Measurements from ENCODE around the gene CCDC149.

The CCDC149 gene

DNA sequence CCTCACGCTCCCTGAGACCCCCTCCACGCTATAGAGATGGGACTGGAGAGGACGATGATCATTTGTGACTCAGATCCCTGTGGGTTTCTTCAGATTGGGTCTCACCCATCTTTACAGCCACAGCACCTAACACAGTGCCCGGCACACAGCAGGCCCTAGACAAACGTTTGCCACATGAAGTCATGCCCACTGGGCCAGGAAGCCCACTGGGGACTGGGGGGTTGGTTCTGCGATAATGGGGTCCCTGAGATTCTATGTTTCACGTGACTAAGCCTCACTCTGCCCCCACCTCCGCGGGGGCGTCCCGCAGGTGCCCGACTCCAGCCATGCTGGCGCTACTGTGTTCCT lies 113.7 kb downstream of the CCDC149 start:
- no peak for DNase-seq

DNA sequence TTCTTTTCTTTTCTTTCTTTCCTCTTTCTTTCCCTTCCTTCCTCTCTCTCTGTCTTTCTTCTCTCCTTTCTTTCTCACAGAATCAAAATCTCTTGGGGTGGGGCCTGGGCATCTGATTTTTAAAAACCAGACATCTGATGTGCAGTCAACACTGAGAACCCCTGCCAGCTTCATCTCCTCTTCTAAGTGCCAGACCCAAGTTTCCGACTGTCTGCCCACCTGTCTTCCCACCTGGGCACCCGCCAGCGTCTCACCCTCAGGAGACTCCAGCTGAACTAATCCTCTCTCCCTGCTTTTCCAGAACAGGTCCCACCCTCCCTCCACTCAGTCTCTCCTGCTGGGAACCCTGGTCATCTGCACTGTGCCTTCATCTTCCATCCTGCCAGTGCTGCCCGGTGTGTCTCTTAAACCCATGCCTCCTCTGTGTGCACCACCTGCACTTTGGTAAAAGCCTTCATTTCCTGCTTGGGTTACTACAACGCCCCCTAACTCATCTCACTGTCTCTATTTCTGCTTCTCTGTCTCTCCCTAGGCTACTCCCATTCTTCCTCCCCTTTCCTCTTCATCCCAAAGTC lies 114.7 kb downstream of the CCDC149 start:
- no peak for DNase-seq

DNA sequence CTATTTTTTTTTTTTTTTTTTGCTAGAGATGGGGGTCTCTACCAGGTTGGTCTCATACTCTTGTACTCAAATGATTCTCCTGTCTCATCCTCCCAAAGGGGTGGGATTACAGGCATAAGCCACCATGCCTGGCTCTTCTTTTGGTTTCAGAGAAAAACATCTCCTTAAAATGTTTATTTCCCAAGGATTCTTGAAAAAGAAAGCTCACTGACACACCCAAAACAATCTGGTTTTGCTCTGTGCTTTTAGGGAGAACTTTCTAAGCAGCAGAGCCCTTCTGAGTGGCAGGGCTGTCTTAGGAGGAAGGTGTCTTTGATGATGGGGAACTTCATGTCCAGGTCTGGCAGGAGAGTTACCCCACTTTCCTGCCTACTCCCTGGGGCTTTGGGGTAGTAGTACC lies 116.2 kb downstream of the CCDC149 start:
- no peak for DNase-seq

DNA sequence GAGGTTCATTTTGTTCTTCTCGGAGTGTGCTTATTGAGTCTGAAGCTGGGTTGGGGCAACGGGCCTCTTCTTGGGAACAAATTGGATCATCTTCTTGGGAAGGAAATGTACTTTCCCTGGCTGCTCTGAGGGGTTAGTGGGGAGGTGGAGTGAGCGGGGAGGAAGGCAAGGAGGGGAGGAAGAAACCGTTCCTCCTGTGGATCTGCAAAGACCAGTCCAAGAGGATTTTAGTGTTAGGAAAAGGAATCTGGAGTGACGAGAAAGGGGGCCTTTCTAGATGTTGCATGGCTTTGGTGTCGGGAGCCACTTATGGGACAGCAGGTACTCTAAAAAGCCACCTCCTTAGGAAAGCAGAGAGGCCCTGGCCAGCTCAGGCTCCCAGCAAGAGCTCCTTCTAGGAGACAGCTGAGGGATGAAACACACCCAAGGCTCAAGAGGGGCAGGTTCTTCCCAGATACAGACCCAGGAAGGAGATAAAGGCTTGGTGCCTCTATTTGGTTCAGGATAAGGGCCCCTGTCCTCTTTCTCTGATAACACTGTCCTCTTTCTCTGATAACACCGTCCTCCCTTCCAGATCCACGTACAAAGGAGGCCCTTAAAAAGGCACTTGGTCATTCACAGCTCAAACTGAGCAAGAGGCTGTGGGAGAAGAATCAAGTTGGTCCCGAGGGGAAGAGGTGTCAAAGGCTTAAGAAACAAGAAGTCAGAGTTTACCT lies 117.0 kb downstream of the CCDC149 start:
- no peak for DNase-seq

DNA sequence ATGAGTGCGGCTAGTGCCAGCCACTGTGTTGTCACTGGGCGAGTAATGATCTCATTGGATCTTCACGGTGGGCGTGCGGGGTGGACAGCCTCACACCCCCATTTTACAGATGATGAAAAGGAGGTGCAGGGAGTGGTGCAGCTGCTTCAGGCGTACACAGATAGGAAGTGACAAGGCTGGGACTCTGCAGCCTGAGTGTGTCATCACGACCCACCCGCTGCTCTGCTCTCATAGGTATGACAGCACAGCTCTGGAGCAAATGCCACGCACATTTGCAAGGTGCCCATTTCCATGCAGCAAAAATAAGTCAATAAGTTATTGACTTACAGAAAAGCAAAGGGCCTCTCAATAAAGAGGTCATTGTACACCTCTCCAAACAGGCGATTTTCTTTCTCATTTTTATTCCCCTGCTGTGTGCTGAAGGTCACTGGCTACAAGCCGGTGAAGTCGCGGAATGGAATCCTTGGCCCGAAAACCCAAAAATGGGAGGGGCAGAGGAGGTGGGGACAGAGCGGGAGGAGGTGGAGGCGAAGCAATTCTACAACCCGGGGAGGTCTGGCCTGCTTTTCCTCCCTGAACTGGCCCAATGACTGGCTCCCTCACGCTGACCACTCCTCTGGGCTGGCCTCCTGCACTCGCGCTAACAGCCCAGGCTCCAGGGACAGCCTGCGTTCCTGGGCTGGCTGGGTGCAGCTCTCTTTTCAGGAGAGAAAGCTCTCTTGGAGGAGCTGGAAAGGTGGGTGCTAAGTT lies 117.8 kb downstream of the CCDC149 start, which contains the start of gene SOD3:
Gene SOD3, plus strand, starts transcription at position 658 of the 750 bp plus-strand sequence. CDS start 3,949 bp downstream, outside the sequence.
- DNase-seq, result no peak

DNA sequence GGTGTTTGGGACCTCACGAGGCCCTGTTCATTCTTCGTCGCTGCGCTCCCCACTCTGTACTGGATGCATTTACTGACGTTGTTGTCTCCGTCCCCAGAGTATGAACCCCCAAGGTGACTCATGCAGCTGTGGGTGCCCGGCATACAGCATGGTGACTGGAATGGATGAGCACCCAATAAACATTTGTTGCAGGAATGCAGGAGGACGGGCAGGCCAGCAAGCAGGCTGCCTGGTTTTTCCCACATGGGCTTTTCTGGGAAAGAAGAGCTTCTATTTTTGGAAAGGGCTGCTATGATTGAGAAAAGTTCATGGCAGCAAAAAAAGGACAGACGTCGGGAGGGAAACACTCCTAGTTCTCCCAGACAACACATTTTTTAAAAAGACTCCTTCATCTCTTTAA lies 118.4 kb downstream of the CCDC149 start:
- no peak for DNase-seq

DNA sequence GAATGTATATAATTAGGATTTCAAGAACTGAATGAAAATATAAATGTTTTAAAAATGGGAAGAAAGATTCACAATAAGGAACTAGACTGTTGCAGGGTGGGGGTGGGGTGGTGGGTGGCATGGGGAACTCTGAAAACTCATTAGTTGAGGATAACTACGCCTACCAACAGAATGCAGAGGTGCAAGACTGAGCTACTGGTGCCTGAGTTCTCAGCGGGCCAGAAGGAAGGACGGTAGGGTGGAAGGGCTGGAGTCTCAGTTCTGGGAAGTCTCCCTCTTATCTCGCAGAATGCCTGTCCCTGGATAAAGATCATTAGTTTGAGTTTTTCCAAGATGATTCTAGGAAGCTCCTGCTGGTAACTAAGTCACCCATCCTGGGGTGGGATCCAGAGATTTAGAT lies 118.8 kb downstream of the CCDC149 start:
- no peak for DNase-seq

DNA sequence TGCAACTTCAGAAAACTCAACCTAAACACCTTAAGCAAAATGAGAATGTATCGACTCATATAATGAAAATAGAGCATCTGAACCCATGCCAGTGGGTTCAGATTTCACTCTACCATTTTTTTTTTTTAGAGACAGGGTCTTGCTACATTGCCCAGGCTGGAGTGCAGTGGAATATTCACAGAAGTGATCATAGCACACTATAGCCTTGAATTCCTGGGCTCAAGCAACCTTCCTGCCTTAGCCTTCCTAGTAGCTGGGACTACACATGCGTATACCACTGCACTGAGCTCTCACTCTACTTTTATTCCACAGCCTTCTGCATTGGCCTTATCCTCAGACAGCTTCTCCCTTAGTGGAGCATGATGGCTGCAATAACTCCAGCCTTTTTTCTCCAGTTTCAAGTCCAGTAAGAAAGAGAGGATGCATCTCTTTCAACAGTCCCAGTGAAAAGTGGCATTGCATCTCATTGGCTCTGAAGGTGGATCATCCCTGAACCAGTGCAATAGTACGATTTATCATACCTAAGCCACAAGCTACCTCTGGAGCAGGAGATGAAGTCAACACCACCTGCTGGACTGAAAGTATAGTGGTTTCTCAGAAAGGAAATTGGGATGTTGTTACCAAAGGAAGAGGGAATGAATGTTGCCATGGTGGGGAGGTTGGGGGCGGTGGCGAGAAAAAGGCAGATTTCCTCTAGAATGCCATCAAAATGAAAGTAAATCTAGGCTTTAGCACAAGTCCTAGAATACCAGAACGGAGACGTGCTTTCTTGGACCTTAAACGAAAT lies 119.4 kb downstream of the CCDC149 start:
- DNase-seq, result no peak

DNA sequence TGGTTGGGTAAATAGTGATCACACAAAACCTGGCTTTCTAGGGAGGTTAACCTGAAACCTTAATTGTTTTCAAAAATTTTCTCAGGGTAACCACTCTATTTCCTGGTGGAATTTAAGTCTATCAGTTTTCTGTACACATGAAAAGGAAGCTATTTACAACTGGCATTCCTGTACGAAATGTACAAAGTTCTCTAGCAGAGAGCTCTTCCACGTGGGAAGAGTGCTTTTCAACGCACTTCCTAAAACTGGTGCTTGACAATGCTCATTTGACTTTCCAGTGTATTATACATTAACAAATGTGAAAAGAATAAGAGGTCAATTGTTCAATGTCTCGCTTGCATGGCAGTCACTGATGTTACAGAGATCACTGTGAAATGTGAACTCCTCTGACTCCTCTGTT lies 120.3 kb downstream of the CCDC149 start:
- DNase-seq, result no peak

DNA sequence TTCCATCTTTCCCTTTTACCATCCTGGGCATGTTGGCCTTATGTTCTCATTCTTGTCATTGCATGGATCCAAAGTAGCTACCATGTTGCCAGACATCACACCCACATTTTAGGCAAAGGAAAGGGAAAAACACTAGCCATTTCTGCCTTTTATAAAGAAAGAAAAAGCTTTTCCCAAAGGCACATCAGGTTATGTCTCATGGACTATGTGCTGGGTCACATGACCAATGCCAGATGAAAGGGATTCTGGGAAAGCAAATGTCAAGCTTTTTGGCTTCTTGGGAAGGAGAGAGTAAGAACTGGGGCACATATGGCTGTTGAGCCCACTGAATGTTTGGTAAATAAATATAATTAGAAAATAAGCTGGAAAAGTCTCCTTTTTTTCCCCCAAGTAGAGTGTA lies 121.8 kb downstream of the CCDC149 start:
- DNase-seq, result no peak

DNA sequence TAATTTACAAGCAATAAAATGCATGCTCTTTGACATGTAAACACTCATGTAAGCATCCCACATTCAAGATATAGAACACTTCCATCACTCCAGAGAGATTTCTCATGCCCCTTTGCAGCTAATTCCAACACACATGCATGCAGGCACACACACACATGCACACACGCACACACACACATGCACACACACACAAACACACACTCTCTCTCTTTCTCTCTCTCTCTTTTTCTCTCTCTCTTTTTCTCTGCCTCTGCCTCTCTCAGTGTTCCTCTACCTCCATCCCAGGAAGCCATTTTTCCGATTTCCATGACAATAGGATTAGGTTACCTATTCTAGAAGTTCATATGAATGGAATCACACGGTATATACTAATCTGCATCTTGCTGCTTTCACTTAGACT lies 129.3 kb downstream of the CCDC149 start:
- DNase-seq, result no peak

DNA sequence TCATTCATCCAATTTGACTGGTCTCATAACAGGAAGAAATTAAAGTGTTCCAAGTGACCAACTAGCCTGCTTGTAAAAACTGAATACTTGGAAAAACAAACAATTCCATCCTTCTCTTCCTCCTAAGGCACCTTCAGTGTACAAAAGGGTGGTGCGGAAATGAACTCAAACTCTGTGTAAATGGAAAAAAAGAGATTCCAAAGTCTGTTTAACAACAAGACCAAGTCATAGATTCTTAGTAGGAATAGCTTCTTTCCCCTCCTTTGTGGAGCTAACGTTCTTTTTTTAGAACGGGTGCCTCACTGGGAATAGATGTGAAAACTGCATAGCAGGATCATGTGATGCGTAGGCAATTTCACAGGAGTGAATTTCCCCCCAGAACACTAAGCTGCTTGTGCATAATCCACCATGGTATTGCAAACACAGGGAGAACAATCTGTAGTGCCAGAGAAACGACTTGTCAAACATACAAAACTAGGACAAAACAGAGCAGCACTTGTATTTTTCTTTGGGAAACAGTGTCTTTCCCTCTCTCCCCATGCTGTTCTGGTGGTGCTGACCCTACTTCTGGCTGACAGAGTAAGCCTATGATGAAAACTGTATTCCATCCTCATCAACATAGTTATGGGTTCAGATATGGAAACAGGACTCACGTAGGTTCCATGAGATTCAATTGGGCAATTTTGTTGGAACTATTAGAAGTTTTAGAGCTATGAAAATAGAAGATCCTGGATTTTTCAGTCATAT lies 130.7 kb downstream of the CCDC149 start:
- no peak for DNase-seq

DNA sequence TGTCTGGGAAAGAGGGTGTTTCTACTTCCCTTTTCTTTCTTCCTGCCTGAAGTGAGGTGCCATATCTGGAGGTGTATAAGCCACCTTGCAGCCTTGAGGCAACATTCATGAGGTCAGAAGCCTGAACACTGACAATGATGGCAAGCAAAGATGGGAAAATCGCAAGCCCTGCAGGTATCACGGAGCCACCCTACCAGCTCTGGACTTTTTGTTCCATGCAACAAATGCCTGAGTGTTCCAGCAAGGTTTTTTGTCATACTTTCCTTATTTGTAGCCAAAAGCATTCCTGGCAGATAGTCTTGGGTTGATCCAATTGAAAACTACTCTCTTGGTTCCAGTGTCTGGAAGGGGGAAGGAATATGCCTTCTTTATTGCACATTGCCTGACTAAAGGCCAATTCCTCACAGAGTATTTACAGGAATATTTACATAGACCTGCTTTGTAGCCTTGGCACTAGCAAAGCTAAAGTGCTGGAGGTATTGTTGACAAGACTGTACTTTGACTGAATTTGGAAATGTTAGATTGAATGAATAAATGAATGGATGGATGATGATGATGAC lies 131.8 kb downstream of the CCDC149 start:
- DNase-seq, result no peak

DNA sequence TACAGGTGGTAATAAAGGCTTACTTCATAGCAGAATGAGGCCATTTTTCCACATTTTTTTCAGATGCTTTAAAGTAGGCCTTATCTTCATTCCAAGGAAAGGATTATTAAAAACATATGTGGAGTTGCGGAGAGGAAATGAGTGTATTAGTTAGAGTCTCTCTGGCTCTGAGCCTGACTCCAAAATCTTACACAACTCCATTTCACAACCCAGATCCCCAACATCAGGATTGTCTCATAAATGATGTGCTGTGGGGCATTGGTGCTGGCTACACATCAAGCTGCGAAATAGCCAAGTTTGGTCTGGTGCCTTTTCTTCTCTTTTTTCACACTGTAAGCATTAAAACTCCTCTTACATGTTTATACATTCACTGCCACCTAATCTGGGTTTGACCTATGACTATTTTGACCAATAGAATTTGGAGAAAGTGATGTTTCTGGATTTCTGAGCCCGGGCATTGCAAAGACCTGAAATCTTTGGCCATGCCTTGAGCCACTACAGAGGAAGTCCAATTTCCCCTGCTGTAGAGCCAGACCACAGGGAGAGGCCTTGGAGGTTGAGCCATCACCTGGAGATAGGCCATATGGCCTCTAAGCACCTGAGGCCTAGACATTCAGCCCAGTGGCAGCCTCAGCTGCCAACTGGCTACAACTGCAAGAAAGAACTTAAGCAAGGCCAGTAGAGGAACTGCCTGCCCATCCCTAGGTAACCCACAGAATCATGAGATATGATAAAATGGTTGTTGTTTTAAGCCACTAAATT lies 134.2 kb downstream of the CCDC149 start:
- no peak for DNase-seq

DNA sequence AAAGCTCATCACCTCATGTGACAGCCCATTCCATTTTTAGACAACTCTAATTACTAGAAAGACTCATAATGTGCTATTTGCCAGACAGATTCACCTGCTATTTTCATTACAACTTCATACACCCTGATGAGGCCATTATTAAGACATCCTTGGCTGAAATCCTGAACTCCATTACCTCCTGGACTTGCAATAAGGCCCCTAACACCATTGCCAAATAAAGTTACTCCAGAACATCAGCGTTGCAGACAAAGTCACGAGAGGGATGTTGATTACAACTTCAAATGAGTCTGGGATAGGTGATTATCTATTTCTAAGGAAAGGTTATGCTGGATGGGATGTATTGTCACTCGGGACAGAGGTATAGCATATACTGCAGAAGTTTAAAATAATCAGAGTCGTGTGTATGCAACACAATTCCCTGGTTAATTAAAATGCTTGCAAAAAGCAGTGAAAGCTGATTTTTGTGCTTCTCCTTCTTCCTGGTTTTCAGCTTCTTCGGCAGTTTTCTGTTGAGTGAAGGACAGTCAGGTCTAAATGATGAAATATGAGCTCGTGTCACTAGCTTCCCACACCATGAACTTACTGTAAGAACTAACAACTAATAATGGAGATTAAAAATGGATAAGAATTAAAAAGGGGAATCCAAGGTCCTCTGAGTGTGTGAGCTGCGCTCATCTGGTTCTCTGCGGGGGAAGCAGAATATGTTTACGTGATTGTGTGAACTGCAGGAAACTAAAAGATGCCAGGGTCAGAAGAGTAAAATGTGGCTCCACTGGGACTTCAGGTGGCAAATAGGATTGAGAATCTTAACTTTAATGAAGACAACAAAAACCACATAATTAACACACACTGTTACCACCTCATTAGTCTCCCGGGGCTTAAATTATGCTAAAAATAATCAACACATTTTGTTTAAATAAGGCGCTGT lies 135.0 kb downstream of the CCDC149 start:
- DNase-seq, result no peak

DNA sequence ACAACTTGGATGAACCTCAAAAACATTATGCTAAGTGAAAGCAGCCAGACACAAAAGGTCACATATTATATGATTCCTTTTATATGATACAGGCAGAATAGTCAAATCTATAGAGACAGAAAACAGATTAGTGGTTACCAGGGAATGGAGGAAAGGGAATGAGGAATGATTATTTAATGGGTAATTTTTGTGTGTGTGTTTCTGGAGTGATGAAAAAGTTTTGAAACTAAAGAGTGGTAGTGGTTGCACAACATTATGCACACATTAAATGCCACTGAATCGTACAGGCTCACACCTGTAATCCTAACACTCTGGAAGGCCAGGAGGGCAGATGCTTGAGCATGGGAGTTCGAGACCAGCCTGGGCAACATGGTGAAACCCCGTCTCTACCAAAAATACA lies 137.1 kb downstream of the CCDC149 start:
- DNase-seq, result no peak

DNA sequence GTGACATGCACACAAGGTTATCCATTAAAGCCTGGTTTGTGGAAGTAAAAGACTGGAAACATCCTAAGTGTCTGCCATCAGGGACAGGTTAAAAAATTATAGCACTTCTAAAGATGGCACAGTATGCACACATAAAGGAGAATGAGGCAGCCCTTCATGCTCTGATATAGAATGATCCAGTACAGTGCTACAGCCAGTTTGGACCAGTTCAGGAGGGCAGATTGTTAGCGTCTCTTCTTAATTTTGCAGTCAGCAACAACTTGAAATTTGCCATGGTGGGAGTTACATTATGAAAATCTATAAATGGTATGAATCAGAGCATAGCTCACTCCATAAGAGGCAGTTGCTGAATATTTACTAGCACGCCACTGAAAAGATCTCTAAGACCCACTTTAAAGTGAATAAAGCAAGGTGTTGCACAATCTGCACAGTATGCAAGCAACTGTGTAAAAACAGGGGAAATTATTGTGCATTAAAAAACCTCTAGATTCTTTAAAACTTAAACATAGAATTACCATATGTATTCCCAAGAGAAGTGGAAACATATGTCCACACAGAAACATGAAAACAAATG lies 137.7 kb downstream of the CCDC149 start:
- DNase-seq, result no peak

DNA sequence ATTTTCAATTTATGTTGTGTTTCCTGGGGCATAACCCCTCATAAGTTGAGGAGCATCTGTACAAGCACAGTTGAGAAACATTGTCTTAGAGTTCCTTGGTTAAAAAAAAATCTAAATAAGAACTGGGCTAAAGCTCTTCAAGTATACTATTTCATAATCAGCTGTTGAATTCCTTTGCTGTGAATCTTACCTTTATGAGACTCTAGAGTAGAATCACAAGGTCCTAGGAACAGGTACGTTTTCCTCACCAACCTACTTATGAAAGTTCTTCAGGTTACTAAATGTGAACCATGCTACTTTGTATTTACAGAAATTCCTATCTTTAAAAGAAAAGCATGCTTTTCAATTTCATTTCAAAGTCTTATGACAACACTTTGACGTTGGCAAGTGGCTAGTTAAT lies 138.4 kb downstream of the CCDC149 start:
- no peak for DNase-seq

DNA sequence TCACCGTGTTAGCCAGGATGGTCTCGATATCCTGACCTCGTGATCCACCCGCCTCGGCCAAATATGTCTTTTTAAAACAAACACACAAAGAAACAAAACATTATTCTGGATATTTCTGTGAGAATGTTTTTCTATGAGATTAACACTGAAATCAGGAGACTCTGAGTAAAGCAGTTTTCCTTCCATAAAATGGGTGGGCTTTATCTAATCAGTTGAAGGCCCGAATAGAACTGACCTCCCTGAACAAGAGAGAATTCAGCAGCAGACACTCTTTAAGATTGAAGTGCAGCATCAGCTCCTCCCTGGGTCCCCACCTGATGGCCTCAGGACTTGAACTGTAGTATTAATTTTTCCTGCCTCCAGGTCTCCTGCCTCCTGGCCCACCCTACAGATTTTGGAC lies 139.9 kb downstream of the CCDC149 start:
- DNase-seq, result no peak

All from activated CD4-positive, alpha-beta T cell treated with anti-CD3 and anti-CD28 coated beads for 4 hours (primary cell).